CD4-positive, alpha-beta T cell (primary cell): ENCODE measurements around the gene MYL5. TPM values are rescaled to one million over a fixed set of nuclear protein-coding genes. Genes with fewer than 3 reads are reported as not detected.

ENCODE experiments used
- ATAC-seq: fragments of 200-7000 bp; cut with Tn5 transposase; one replicate; pipeline ENCODE4 v1.10.0; 2022; ENCODE audit warnings: mild to moderate bottlenecking; ENCODE audit not compliant: poor library complexity
- CTCF ChIA-PET: fragments of 350-600 bp; sonication (Branson Sonifier 250); formaldehyde crosslinking; loops from one replicate; lab custom pipeline; 2021; ENCODE audit warnings: antibody characterized with exemption, inconsistent platforms; lab: Charles Lee
- POLR2A ChIA-PET: fragments of 350-600 bp; sonication (Branson Sonifier 250); formaldehyde crosslinking; loops from one replicate; lab custom pipeline; 2021; ENCODE audit warnings: antibody characterized with exemption, inconsistent platforms; lab: Charles Lee
- DNase-seq, 14 experiments: peaks; one replicate each; pipeline ENCODE4 v3.0.0-alpha.2; 2013 to 2020; ENCODE audit warnings: mixed read lengths in 2 of 14
- H3K27ac ChIP-seq, 2 donors: one replicate each; pipeline versions ENCODE4 v1.5.1 to v1.7.0; 2013; ENCODE audit warnings: low read length in 2 of 2, low read depth in 1 of 2, mild to moderate bottlenecking in 1 of 2
- H3K27me3 ChIP-seq, 2 experiments: 1 replicate in 1 of 2; 2 replicates in 1 of 2; pipeline versions ENCODE4 v1.6.1 to v1.7.0; 2013; ENCODE audit warnings: low read length in 2 of 2, control low read depth in 1 of 2, mild to moderate bottlenecking in 1 of 2, moderate library complexity in 1 of 2; ENCODE audit not compliant: insufficient read depth in 2 of 2, control insufficient read depth in 1 of 2
- H3K36me3 ChIP-seq: one replicate; pipeline ENCODE4 v1.6.1; 2013; ENCODE audit warnings: low read length, control low read depth; ENCODE audit not compliant: insufficient read depth
- H3K4me1 ChIP-seq: one replicate; pipeline ENCODE4 v1.6.1; 2013; ENCODE audit warnings: low read length, control low read depth; ENCODE audit not compliant: insufficient read depth
- H3K4me3 ChIP-seq: one replicate; pipeline ENCODE4 v1.5.1; 2013; ENCODE audit warnings: mild to moderate bottlenecking, low read length, moderate library complexity
- H3K9me3 ChIP-seq, 2 experiments: 1 replicate in 1 of 2; 2 replicates in 1 of 2; pipeline versions ENCODE4 v1.6.1 to v1.7.0; 2013; ENCODE audit warnings: low read length in 2 of 2, mild to moderate bottlenecking in 2 of 2, control low read depth in 1 of 2, moderate library complexity in 1 of 2; ENCODE audit not compliant: control insufficient read depth in 1 of 2, insufficient read depth in 1 of 2
- H3K27ac Mint-ChIP-seq: one replicate; pipeline ENCODE4 v1.8.0; 2020; ENCODE audit warnings: mixed read lengths
- H3K27me3 Mint-ChIP-seq: one replicate; pipeline ENCODE4 v1.8.0; 2021; ENCODE audit warnings: mixed read lengths
- H3K36me3 Mint-ChIP-seq: one replicate; pipeline ENCODE4 v1.8.0; 2021; ENCODE audit warnings: low read depth, mixed read lengths
- H3K4me1 Mint-ChIP-seq: one replicate; pipeline ENCODE4 v1.8.0; 2021; ENCODE audit warnings: low read depth, mixed read lengths
- H3K4me3 Mint-ChIP-seq: one replicate; pipeline ENCODE4 v1.8.0; 2020; ENCODE audit warnings: mild to moderate bottlenecking, mixed read lengths
- H3K9me3 Mint-ChIP-seq: one replicate; pipeline ENCODE4 v1.8.0; 2020; ENCODE audit warnings: mixed read lengths
- CTCF ChIP-seq: fragments of 200-600 bp; IDR thresholded peaks from one replicate; pipeline ENCODE4 v1.8.0; 2022; ENCODE audit warnings: antibody characterized with exemption, mild to moderate bottlenecking
- intact Hi-C, 2 experiments: fragments of 100-400 bp; cut with DNase I in 1 of 2; cut with micrococcal nuclease in 1 of 2; formaldehyde crosslinking; loops; one replicate each; pipeline versions ENCODE4 v1.15.1 to v1.9.0; 2023 to 2025; cut with DNase I, micrococcal nuclease
- total RNA-seq, 174 experiments: library from RNA in 2 of 174; stranded (reverse) in 2 of 174; gene quantifications; one replicate each; pipeline ENCODE4 v1.2.3 and lab custom pipeline; 2021 to 2026

Gene MYL5
- total RNA-seq, 2 experiments from 2014 or later, result 25.3 to 29.2 TPM

DNA sequence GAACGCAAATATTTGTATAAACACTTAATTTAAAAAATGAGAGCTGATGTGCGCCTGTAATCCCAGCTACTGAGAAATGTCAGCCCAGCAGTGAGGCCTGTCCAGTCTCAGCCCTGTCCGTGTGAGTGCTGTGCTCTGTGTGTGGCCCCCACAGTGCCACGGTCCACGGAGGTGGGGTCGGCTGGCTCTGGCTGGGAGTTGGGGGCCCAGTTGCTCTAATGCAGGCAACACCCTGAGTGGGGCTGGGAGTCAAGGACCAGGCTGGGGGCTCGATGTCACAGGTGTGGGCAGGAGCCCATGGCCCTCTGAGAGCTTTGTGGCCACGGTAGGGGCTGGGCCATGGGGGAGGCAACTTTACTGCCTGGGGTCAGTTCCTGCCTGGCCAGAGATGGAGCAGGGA is 44.1 kb downstream of the MYL5 start:
- TF ChIP-seq CTCF, result no peak
- CTCF ChIA-PET, result no interaction called here
- Mint-ChIP-seq H3K4me3 (no peak overlapping the region), H3K27me3 (no peaks in the 10 kb centered on the region), H3K9me3 (no peaks in the 10 kb centered on the region), H3K4me1 (no peaks in the 10 kb centered on the region), H3K27ac (no peak overlapping the region), H3K36me3 (peaks cover 14% of the 10 kb centered on the region)
- POLR2A ChIA-PET, result no interaction called here
- no peak for ATAC-seq
- no peak overlapping the region for H3K27ac ChIP-seq
- peaks cover 0 to 14% of the 10 kb centered on the region in 2 experiments for H3K9me3 ChIP-seq
- H3K36me3 ChIP-seq, result peaks cover 5% of the 10 kb centered on the region
- no peak overlapping the region for H3K4me3 ChIP-seq
- H3K27me3 ChIP-seq, result no peaks in the 10 kb centered on the region
- no peak for DNase-seq
- intact Hi-C loops, result no loop called here
- peaks cover 7% of the 10 kb centered on the region for H3K4me1 ChIP-seq

- H3K9me3 ChIP-seq, result peaks cover 0 to 21% of the 10 kb centered on the region in 2 experiments
- H3K36me3 ChIP-seq, result no peaks in the 10 kb centered on the region
- Mint-ChIP-seq H3K9me3 (no peaks in the 10 kb centered on the region), H3K36me3 (peaks cover 14% of the 10 kb centered on the region), H3K4me3 (no peak overlapping the region), H3K27ac (no peak overlapping the region), H3K27me3 (no peaks in the 10 kb centered on the region), H3K4me1 (peaks cover 4% of the 10 kb centered on the region)
- no peak for DNase-seq
- no peaks in the 10 kb centered on the region for H3K4me1 ChIP-seq
- CTCF ChIA-PET, result interaction anchor here (1.1 kb wide), 1 partner anchor 9 kb away, joined by 3 read pairs; no protein-coding TSS in a partner anchor
- no peak overlapping the region for H3K27ac ChIP-seq
- no peaks in the 10 kb centered on the region for H3K27me3 ChIP-seq
- intact Hi-C loops, result no loop called here
- TF ChIP-seq CTCF, result no peak
- no peak for ATAC-seq
- H3K4me3 ChIP-seq, result no peak overlapping the region
- POLR2A ChIA-PET, result no interaction called here
Observed at GRCh38 chr4:720111-720860, 45.9 kb downstream of the MYL5 start.

- intact Hi-C loops, result no loop called here
- DNase-seq (no peak), ATAC-seq (no peak)
- peaks cover 0 to 21% of the 10 kb centered on the region in 2 experiments for H3K9me3 ChIP-seq
- no peak overlapping the region for H3K4me3 ChIP-seq
- H3K36me3 Mint-ChIP-seq, result peaks cover 14% of the 10 kb centered on the region
- H3K36me3 ChIP-seq, result no peaks in the 10 kb centered on the region
- CTCF ChIA-PET, result interaction anchor here (1.1 kb wide), 1 partner anchor 8 kb away, joined by 3 read pairs; no protein-coding TSS in a partner anchor
- no peaks in the 10 kb centered on the region for H3K4me1 ChIP-seq
- no peaks in the 10 kb centered on the region for H3K27me3 Mint-ChIP-seq
- TF ChIP-seq CTCF, result no peak
- POLR2A ChIA-PET, result no interaction called here
- no peaks in the 10 kb centered on the region for H3K9me3 Mint-ChIP-seq
- no peaks in the 10 kb centered on the region for H3K27me3 ChIP-seq
- H3K27ac ChIP-seq, result no peak overlapping the region
- H3K4me3 Mint-ChIP-seq, result no peak overlapping the region
- H3K4me1 Mint-ChIP-seq, result peaks cover 5% of the 10 kb centered on the region
- no peak overlapping the region for H3K27ac Mint-ChIP-seq
Observed at GRCh38 chr4:721261-722168, 47.2 kb downstream of the MYL5 start.
